ENCODE results near the gene MLYCD. TPM values are rescaled to one million over a fixed set of nuclear protein-coding genes. Genes with fewer than 3 reads are reported as not detected.

MLYCD gene
- total RNA-seq, 4 donors from 2014 or later = 2.7 to 8.6 (median 2.9) TPM

- no peak for DNase-seq
Measured at GRCh38 chr16:83968306-83968851, 69.5 kb downstream of the MLYCD start.

GRCh38 chr16:83968891-83969649, 70.2 kb downstream of the MLYCD start:
- Histone ChIP-seq H3K27me3 (peaks cover 0 to 31% (median 4%) of the 10 kb centered on the region in 4 donors), H3K36me3 (peaks cover 0 to 25% (median 11%) of the 10 kb centered on the region in 3 donors), H3K4me1 (peaks cover 0 to 13% (median 0%) of the 10 kb centered on the region in 3 donors), H3K4me3 (peak overlapping the region in 2 of 4 donors; percentile 43 to 44), H3K27ac (no peak overlapping the region), H3K9me3 (no peaks in the 10 kb centered on the region)
- no peak for TF ChIP-seq POLR2A (IDR thresholded peaks at IDR 0.05)
- TF ChIP-seq CTCF (IDR thresholded peaks at IDR 0.05) = no peak
- DNase-seq = no peak
- WGBS, 2 donors = 9 to 24% methylated on average over 12 to 16 of the region's 45 CpGs
- intact Hi-C loops (cut with DNase I) = loop anchor here (5.0 kb wide), 1 partner anchor 88 kb away; no protein-coding TSS in a partner anchor

More at GRCh38 chr16:83968306-83968851, 69.5 kb downstream of the MLYCD start:
- whole genome bisulfite sequencing, 2 donors = no CpG with 5 or more reads among the region's 87 CpGs
- intact Hi-C loops (cut with DNase I) = loop anchor here (5.0 kb wide), 1 partner anchor 89 kb away; no protein-coding TSS in a partner anchor
- peaks cover 0 to 31% (median 4%) of the 10 kb centered on the region in 4 donors for H3K27me3 ChIP-seq
- H3K4me3 ChIP-seq = peak overlapping the region in 2 of 4 donors; percentile 43 to 64
- peaks cover 0 to 13% (median 0%) of the 10 kb centered on the region in 3 donors for H3K4me1 ChIP-seq
- H3K27ac ChIP-seq = no peak overlapping the region
- peaks cover 0 to 32% (median 11%) of the 10 kb centered on the region in 3 donors for H3K36me3 ChIP-seq
- H3K9me3 ChIP-seq = no peaks in the 10 kb centered on the region
- TF ChIP-seq POLR2A (IDR thresholded peaks at IDR 0.05) (no peak), CTCF (IDR thresholded peaks at IDR 0.05) (no peak)

GRCh38 chr16:83969771-83970429, 71.0 kb downstream of the MLYCD start:
- no peak for TF ChIP-seq POLR2A (IDR thresholded peaks at IDR 0.05)
- no peak for TF ChIP-seq CTCF (IDR thresholded peaks at IDR 0.05)
- no peak for DNase-seq
- WGBS, 2 donors = 42 to 64% methylated on average over 5 of the region's 18 CpGs

GRCh38 chr16:83970430-83970815, 71.5 kb downstream of the MLYCD start:
- intact Hi-C loops (cut with DNase I) = no loop called here
- no peak for DNase-seq
- 68% methylated on average over 3 of the region's 6 CpGs; no CpG with 5 or more reads in 1 of the 2 donors for WGBS, 2 donors
- H3K4me3 ChIP-seq = no peak overlapping the region
- peaks cover 0 to 12% (median 5%) of the 10 kb centered on the region in 3 donors for H3K36me3 ChIP-seq
- H3K27ac ChIP-seq = no peak overlapping the region
- TF ChIP-seq CTCF (IDR thresholded peaks at IDR 0.05) (no peak), POLR2A (IDR thresholded peaks at IDR 0.05) (no peak)
- peaks cover 0 to 31% (median 4%) of the 10 kb centered on the region in 4 donors for H3K27me3 ChIP-seq
- H3K9me3 ChIP-seq = no peaks in the 10 kb centered on the region
- peaks cover 0 to 13% (median 0%) of the 10 kb centered on the region in 3 donors for H3K4me1 ChIP-seq

More at GRCh38 chr16:83969771-83970429, 71.0 kb downstream of the MLYCD start:
- intact Hi-C loops (cut with DNase I) = loop anchor here (5.0 kb wide), 1 partner anchor 87 kb away; no protein-coding TSS in a partner anchor
- Histone ChIP-seq H3K4me1 (peaks cover 0 to 13% (median 0%) of the 10 kb centered on the region in 3 donors), H3K27ac (no peak overlapping the region), H3K36me3 (peaks cover 0 to 17% (median 10%) of the 10 kb centered on the region in 3 donors), H3K27me3 (peaks cover 0 to 31% (median 4%) of the 10 kb centered on the region in 4 donors), H3K4me3 (no peak overlapping the region), H3K9me3 (no peaks in the 10 kb centered on the region)
